Right lobe of liver (tissue), 4 donors: Measurements from ENCODE around the gene UNC5C.

Experiments used
- POLR2A ChIP-seq: fragments of 450-650 bp; IDR thresholded peaks from one replicate; pipeline ENCODE4 v1.6.1; 2017; ENCODE audit warnings: antibody characterized with exemption, mild to moderate bottlenecking
- TF ChIP-seq, protein P1 (sequence below), 4 donors: fragments of 200-600 bp in 3 of 4; fragments of 450-650 bp in 1 of 4; IDR thresholded peaks; one replicate each; pipeline versions ENCODE4 v1.5.1 to v1.8.0; 2016 to 2022; ENCODE audit warnings: antibody characterized with exemption in 4 of 4, mild to moderate bottlenecking in 2 of 4
- donor health status: DM: no; HTN: no; CAD: no.
- donor health status: DM: no; HTN: no; CAD: no.
- donor health status: DM: no; HTN: yes; CAD: no.

DNA sequence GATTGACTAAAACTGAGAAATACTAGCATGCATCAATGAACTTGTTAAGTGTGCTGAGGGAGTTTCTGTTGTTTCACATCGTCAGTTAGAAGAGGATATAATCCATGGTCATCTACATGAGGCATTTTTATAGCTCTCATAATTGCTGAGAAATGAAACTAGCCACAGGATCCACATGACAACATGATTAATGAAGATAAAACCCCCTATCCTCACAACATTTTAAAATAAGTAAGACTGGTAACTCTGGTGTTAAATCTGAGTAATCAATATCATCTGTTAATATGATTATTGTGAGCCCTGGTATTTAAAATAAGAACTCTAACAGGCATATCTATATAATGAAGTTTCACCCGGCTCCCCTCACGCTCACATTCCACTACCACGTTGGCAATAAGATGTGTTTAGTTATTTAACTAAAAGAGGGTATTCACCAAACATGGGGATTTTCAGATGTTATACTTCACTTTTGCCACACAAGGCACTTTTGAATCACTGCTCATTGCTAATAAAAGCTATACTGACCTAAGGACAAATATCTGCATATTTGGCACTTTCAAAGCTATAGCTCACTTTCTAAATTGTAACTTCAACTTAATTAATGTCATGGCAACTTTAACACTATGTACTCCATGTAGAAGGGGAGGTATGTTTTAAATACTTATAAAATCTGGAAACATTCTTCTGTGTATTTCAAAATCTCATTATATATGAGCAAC lies 6.7 kb downstream of the UNC5C start:
- TF ChIP-seq, protein P1, sequence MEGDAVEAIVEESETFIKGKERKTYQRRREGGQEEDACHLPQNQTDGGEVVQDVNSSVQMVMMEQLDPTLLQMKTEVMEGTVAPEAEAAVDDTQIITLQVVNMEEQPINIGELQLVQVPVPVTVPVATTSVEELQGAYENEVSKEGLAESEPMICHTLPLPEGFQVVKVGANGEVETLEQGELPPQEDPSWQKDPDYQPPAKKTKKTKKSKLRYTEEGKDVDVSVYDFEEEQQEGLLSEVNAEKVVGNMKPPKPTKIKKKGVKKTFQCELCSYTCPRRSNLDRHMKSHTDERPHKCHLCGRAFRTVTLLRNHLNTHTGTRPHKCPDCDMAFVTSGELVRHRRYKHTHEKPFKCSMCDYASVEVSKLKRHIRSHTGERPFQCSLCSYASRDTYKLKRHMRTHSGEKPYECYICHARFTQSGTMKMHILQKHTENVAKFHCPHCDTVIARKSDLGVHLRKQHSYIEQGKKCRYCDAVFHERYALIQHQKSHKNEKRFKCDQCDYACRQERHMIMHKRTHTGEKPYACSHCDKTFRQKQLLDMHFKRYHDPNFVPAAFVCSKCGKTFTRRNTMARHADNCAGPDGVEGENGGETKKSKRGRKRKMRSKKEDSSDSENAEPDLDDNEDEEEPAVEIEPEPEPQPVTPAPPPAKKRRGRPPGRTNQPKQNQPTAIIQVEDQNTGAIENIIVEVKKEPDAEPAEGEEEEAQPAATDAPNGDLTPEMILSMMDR (IDR thresholded peaks at IDR 0.05) = no peak
- no peak for TF ChIP-seq POLR2A
